ENCODE results near the gene RESP18.

The RESP18 gene

DNA sequence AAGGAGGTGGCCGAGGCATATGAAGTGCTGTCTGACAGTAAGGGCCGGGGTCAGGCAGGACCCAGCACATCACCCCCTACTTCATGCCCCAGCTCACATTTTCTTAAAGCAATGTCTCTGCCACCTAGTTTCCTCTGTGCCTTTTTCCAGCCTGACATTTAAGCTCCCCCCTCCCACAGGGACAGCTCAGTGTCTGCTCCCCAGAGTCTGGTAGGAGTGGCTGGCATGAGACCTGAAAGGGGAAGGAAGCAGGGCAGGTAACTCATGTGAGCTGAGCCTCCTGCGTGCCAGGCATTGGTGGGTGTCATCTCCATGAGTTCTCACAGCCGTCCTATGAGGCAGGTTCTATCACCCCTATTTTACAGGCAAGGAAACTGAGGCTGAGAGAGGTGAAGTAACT lies 51.9 kb downstream of the RESP18 start:
- no peaks in the 10 kb centered on the region for H3K27me3 Mint-ChIP-seq (ENCODE audit: low read depth)
- H3K4me1 Mint-ChIP-seq (ENCODE audit: low read depth) = peaks cover 36% of the 10 kb centered on the region
- peak overlapping the region; percentile 98 for H3K4me3 Mint-ChIP-seq
- H3K36me3 Mint-ChIP-seq (ENCODE audit: low read depth) = peaks cover 16% of the 10 kb centered on the region
- H3K9me3 Mint-ChIP-seq = no peaks in the 10 kb centered on the region
- peak overlapping the region; percentile 99 for H3K27ac Mint-ChIP-seq

DNA sequence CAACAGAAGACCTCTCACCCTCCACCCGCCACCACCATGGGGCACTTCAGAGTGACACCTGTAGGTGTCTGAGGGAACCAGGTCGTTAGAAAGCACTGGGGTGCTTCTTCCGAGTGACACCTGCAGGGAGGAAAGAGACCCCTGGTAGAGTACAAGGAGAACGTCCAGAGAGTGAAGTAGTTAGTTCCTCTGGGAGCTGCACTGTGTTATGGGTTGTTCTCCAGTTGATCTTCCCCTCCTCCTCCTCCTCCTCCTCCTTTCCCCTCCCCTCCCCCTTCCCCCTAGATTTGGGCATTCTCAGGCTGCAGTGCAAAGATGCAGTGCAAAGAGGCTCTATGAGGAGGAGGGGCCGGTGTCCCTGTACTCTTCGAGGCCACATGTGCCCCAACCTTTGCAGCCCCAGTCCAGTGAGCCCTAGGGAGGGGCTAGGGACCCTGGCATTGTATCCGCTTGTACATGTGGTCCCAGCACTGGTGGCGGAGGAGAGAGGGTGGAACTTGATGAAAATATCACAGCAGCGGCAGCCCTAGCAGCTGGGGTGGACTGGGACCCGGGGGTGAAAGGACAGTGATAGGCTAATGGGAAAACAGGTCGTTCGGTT lies 52.5 kb downstream of the RESP18 start:
- H3K27ac Mint-ChIP-seq = peak overlapping the region; percentile 99
- H3K4me3 Mint-ChIP-seq = peak overlapping the region; percentile 98
- no peaks in the 10 kb centered on the region for H3K9me3 Mint-ChIP-seq
- H3K36me3 Mint-ChIP-seq (ENCODE audit: low read depth) = peaks cover 13% of the 10 kb centered on the region
- no peaks in the 10 kb centered on the region for H3K27me3 Mint-ChIP-seq (ENCODE audit: low read depth)
- H3K4me1 Mint-ChIP-seq (ENCODE audit: low read depth) = peaks cover 35% of the 10 kb centered on the region

DNA sequence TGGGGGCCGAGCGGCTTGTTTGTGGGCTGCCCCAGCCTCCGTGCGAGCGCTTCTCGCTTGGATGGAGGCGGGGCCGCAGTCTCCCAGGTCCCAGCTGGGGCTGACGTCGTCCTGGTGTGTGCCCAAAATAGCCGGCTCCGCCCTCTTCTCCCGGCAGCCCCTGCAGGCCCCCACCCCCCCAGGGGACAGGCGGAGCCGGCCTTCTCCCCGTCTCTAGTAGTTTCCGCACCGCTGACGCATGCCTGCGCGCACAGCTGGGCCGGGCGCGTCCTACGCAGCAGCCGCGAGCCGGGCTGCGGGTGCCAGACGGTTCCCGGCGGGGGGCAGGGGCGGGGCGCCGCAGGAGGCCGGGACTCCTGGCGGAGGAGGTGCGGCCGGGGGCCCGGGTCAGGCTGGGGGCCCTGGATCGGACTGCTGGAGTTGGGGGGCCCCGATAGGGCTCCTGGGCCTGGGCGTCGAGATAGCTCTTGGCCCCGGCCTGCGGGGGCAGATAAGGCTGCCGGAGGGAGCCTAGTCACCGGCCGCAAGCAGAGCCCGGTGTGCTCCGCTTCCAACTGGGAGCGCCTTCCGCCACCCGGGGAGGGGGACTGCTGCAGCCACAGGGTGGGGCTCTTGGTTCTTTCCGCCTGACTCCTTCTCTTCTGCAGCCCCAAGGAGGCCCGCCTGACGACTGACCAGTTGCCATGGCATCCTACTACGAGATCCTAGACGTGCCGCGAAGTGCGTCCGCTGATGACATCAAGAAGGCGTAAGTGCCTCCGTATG lies 53.2 kb downstream of the RESP18 start, which contains the start of gene DNAJB2:
TSS of gene DNAJB2 (plus strand) at position 216 of the 765 bp plus-strand sequence. CDS start at position 684, 468 bp downstream.
- Mint-ChIP-seq H3K27me3 (ENCODE audit: low read depth) (peaks cover 4% of the 10 kb centered on the region), H3K27ac (peak within 1 kb of the TSS; percentile 99), H3K36me3 (ENCODE audit: low read depth) (peaks cover 13% of the 10 kb centered on the region), H3K4me3 (peak within 1 kb of the TSS; percentile 98), H3K4me1 (ENCODE audit: low read depth) (peaks cover 35% of the 10 kb centered on the region), H3K9me3 (no peaks in the 10 kb centered on the region)

DNA sequence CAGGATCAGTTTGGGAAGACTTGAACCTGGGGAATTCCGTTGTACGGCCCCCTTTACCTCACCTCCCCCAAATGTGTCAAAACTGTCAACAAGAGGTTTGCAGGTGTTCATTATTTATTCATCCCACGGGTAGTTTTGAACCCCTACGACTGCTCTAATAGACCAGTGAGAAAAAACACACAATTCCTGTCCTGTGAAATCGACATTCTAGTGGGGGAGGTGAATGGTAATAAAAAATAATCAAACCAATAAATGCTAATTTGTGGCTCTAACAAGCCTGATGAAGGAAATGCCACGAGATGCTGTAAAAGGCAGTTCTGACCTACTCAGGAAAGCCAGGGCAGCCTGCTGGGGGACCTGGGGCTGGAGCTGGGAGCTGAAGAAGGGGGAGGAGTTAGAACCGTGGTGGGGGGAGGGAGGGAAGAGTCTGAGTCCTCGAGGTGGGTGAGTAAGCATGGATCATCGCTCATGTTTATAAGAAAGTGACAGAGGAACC lies 53.8 kb downstream of the RESP18 start:
- Mint-ChIP-seq H3K27me3 (ENCODE audit: low read depth) (peaks cover 4% of the 10 kb centered on the region), H3K36me3 (ENCODE audit: low read depth) (peaks cover 13% of the 10 kb centered on the region), H3K9me3 (no peaks in the 10 kb centered on the region), H3K4me3 (peak overlapping the region; percentile 98), H3K4me1 (ENCODE audit: low read depth) (peaks cover 35% of the 10 kb centered on the region), H3K27ac (peak overlapping the region; percentile 98)

DNA sequence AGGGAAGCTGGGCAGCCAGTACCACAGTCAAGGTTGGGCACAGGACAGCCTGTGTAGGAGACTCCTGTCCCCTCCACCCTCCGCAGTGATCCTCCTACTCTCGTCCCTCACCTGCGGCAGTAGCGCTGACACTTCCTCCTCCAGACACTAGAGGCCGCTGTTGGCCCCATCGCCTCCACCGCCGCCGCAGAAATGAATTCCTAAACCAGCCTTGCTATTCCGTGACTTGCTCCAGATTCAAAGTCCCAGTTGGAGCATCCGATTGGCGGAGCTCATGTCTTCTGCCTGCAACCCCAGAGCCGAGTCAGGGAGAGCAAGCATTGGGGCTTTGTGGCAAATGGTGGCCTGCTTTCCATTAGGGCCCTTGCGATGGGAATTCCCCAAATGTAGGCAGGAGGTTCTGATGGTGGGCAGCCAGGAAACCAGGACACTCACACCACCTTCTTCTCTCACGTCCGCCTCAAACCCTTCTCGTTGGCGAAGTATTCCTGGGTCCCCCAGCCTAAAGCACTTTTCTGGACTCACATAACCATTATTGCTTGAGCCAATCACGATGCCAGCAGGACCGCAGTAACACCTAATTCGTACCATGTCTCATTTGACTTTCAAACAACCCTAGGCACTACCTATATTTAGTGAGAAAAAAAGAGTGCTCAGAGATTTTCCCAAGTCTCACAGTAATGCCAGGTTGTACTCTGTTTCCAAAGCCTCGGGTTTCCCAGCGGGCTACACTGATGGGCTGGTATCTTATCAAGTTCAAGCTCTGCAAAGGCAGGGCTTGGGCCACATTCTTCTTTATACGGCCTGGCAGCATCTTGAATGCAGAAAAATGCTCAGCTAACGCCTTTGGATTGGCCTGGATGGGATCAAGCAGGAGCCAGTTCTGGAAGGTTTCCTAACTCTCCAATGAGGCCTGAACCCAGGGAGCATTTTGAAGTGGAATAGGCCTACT lies 54.6 kb downstream of the RESP18 start:
- peak overlapping the region; percentile 98 for H3K27ac Mint-ChIP-seq
- peaks cover 10% of the 10 kb centered on the region for H3K36me3 Mint-ChIP-seq (ENCODE audit: low read depth)
- no peaks in the 10 kb centered on the region for H3K9me3 Mint-ChIP-seq
- H3K27me3 Mint-ChIP-seq (ENCODE audit: low read depth) = peaks cover 4% of the 10 kb centered on the region
- peak overlapping the region; percentile 98 for H3K4me3 Mint-ChIP-seq
- H3K4me1 Mint-ChIP-seq (ENCODE audit: low read depth) = peaks cover 35% of the 10 kb centered on the region

Measured in T-helper 1 cell treated with Interleukin-12 subunit alpha and Interleukin-12 subunit beta and Interleukin-4 antibody, amounts not matched to agents 30 μg/mL and 1 μg/mL, for 36 hours (primary cell).